ENCODE results near the gene MRPS10.

MRPS10 gene

GRCh38 chr6:42177514-42178364 is 39.9 kb downstream of the MRPS10 start:
- Histone ChIP-seq H3K9ac (no peak overlapping the region), H3K4me2 (ENCODE audit: low read length) (no peak overlapping the region), H3K27ac (no peak overlapping the region), H3K9me3 (ENCODE audit: control insufficient read depth, low read length) (no peaks in the 10 kb centered on the region), H3K36me3 (ENCODE audit: control insufficient read depth, insufficient read depth, low read length) (no peaks in the 10 kb centered on the region), H3K79me2 (no peaks in the 10 kb centered on the region), H2AFZ (no peak overlapping the region), H3K4me3 (ENCODE audit: low read depth, low read length) (no peak overlapping the region), H3K27me3 (ENCODE audit: control insufficient read depth, insufficient read depth, low read length) (no peaks in the 10 kb centered on the region), H3K4me1 (no peaks in the 10 kb centered on the region)
- TF ChIP-seq, protein P1, sequence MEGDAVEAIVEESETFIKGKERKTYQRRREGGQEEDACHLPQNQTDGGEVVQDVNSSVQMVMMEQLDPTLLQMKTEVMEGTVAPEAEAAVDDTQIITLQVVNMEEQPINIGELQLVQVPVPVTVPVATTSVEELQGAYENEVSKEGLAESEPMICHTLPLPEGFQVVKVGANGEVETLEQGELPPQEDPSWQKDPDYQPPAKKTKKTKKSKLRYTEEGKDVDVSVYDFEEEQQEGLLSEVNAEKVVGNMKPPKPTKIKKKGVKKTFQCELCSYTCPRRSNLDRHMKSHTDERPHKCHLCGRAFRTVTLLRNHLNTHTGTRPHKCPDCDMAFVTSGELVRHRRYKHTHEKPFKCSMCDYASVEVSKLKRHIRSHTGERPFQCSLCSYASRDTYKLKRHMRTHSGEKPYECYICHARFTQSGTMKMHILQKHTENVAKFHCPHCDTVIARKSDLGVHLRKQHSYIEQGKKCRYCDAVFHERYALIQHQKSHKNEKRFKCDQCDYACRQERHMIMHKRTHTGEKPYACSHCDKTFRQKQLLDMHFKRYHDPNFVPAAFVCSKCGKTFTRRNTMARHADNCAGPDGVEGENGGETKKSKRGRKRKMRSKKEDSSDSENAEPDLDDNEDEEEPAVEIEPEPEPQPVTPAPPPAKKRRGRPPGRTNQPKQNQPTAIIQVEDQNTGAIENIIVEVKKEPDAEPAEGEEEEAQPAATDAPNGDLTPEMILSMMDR (IDR thresholded peaks at IDR 0.05), result no peak

- Histone ChIP-seq H3K27me3 (ENCODE audit: control insufficient read depth, insufficient read depth, low read length) (no peaks in the 10 kb centered on the region), H3K9ac (no peak overlapping the region), H3K4me2 (ENCODE audit: low read length) (no peak overlapping the region), H3K79me2 (no peaks in the 10 kb centered on the region), H3K4me3 (ENCODE audit: low read depth, low read length) (no peak overlapping the region), H3K4me1 (no peaks in the 10 kb centered on the region), H2AFZ (no peak overlapping the region), H3K9me3 (ENCODE audit: control insufficient read depth, low read length) (no peaks in the 10 kb centered on the region), H3K36me3 (ENCODE audit: control insufficient read depth, insufficient read depth, low read length) (no peaks in the 10 kb centered on the region), H3K27ac (no peak overlapping the region)
- TF ChIP-seq, protein P1 (IDR thresholded peaks at IDR 0.05), result no peak
Measured at GRCh38 chr6:42176981-42177380, 40.7 kb downstream of the MRPS10 start.

GRCh38 chr6:42175860-42176259 is 41.8 kb downstream of the MRPS10 start:
- H3K4me2 ChIP-seq (ENCODE audit: low read length), result no peak overlapping the region
- H3K79me2 ChIP-seq, result no peaks in the 10 kb centered on the region
- no peak overlapping the region for H3K9ac ChIP-seq
- H3K9me3 ChIP-seq (ENCODE audit: control insufficient read depth, low read length), result no peaks in the 10 kb centered on the region
- H3K27ac ChIP-seq, result no peak overlapping the region
- TF ChIP-seq, protein P1 (IDR thresholded peaks at IDR 0.05), result no peak
- no peaks in the 10 kb centered on the region for H3K4me1 ChIP-seq
- H3K27me3 ChIP-seq (ENCODE audit: control insufficient read depth, insufficient read depth, low read length), result no peaks in the 10 kb centered on the region
- H2AFZ ChIP-seq, result no peak overlapping the region
- no peaks in the 10 kb centered on the region for H3K36me3 ChIP-seq (ENCODE audit: control insufficient read depth, insufficient read depth, low read length)
- H3K4me3 ChIP-seq (ENCODE audit: low read depth, low read length), result no peak overlapping the region

GRCh38 chr6:42173101-42173500 is 44.6 kb downstream of the MRPS10 start, which contains the start of gene GUCA1A:
Gene GUCA1A, plus strand, starts transcription at chr6:42173364. Its CDS starts 250 bp downstream, at chr6:42173614.
- Histone ChIP-seq H3K4me2 (ENCODE audit: low read length) (no peak within 1 kb of the TSS), H3K36me3 (ENCODE audit: control insufficient read depth, insufficient read depth, low read length) (no peaks in the 10 kb centered on the region), H2AFZ (no peak within 1 kb of the TSS), H3K27ac (no peak within 1 kb of the TSS), H3K79me2 (no peaks in the 10 kb centered on the region), H3K4me1 (no peaks in the 10 kb centered on the region), H3K27me3 (ENCODE audit: control insufficient read depth, insufficient read depth, low read length) (no peaks in the 10 kb centered on the region), H3K9ac (no peak within 1 kb of the TSS), H3K4me3 (ENCODE audit: low read depth, low read length) (no peak within 1 kb of the TSS), H3K9me3 (ENCODE audit: control insufficient read depth, low read length) (no peaks in the 10 kb centered on the region)
- TF ChIP-seq, protein P1 (IDR thresholded peaks at IDR 0.05), result no peak

All from parathyroid adenoma (tissue), 2 donors.